Trophoblast cell (in vitro differentiated cells and primary cell): Measurements from ENCODE around the gene ADI1.

ENCODE experiments used
- DNase-seq, 2 donors: peaks; one replicate each; pipeline ENCODE4 v3.0.0-alpha.2; 2016
- H2AFZ ChIP-seq: 2 replicates; pipeline ENCODE4 v1.6.1; 2013; ENCODE audit warnings: low read length, moderate library complexity, mild to moderate bottlenecking; ENCODE audit not compliant: insufficient read depth, poor library complexity
- H2AK5ac ChIP-seq: 2 replicates; pipeline ENCODE4 v1.6.1; 2013; ENCODE audit warnings: mild to moderate bottlenecking, low read length
- H2BK120ac ChIP-seq: 2 replicates; pipeline ENCODE4 v1.6.1; 2013; ENCODE audit warnings: low read length, mild to moderate bottlenecking, moderate library complexity; ENCODE audit not compliant: insufficient read depth, poor library complexity
- H2BK12ac ChIP-seq: 2 replicates; pipeline ENCODE4 v1.6.1; 2013; ENCODE audit warnings: mild to moderate bottlenecking, low read length, moderate library complexity
- H2BK5ac ChIP-seq: 2 replicates; pipeline ENCODE4 v1.6.1; 2013; ENCODE audit warnings: low read length, low read depth, moderate library complexity, mild to moderate bottlenecking; ENCODE audit not compliant: poor library complexity
- H3K14ac ChIP-seq: 2 replicates; pipeline ENCODE4 v1.6.1; 2013; ENCODE audit warnings: mild to moderate bottlenecking, low read length
- H3K18ac ChIP-seq: 2 replicates; pipeline ENCODE4 v1.6.1; 2013; ENCODE audit warnings: mild to moderate bottlenecking, low read length
- H3K23ac ChIP-seq: 2 replicates; pipeline ENCODE4 v1.6.1; 2013; ENCODE audit warnings: low read length
- H3K27ac ChIP-seq: 2 replicates; pipeline ENCODE4 v1.5.1; 2013; ENCODE audit warnings: low read depth, mild to moderate bottlenecking, inconsistent platforms, low read length, moderate library complexity
- H3K27me3 ChIP-seq: 2 replicates; pipeline ENCODE4 v1.6.1; 2013; ENCODE audit warnings: inconsistent platforms, mild to moderate bottlenecking, low read length, moderate library complexity; ENCODE audit not compliant: insufficient read depth
- H3K36me3 ChIP-seq, 2 experiments: 1 replicate in 1 of 2; 2 replicates in 1 of 2; pipeline ENCODE4 v1.6.1; 2013; ENCODE audit warnings: low read length in 2 of 2, mild to moderate bottlenecking in 2 of 2, moderate library complexity in 1 of 2; ENCODE audit not compliant: insufficient read depth in 2 of 2, control insufficient read depth in 1 of 2
- H3K4ac ChIP-seq: 2 replicates; pipeline ENCODE4 v1.6.1; 2013; ENCODE audit warnings: low read depth, mild to moderate bottlenecking, low read length, moderate library complexity
- H3K4me1 ChIP-seq, 2 experiments: 1 replicate in 1 of 2; 2 replicates in 1 of 2; pipeline ENCODE4 v1.6.1; 2013; ENCODE audit warnings: low read length in 2 of 2, mild to moderate bottlenecking in 2 of 2, moderate library complexity in 1 of 2; ENCODE audit not compliant: insufficient read depth in 2 of 2, control insufficient read depth in 1 of 2
- H3K4me2 ChIP-seq: 2 replicates; pipeline ENCODE4 v1.6.1; 2013; ENCODE audit warnings: inconsistent platforms, mild to moderate bottlenecking, low read length, moderate library complexity
- H3K4me3 ChIP-seq: 2 replicates; pipeline ENCODE4 v1.5.1; 2013; ENCODE audit warnings: mild to moderate bottlenecking, low read depth, low read length, inconsistent platforms
- H3K79me1 ChIP-seq: one replicate; pipeline ENCODE4 v1.6.1; 2013; ENCODE audit warnings: low read length
- H3K79me2 ChIP-seq: 2 replicates; pipeline ENCODE4 v1.6.1; 2013; ENCODE audit warnings: low read length, mild to moderate bottlenecking; ENCODE audit not compliant: control insufficient read depth, insufficient read depth, poor library complexity
- H3K9ac ChIP-seq: 2 replicates; pipeline ENCODE4 v1.6.1; 2013; ENCODE audit warnings: mild to moderate bottlenecking, low read length
- H3K9me3 ChIP-seq: 2 replicates; pipeline ENCODE4 v1.6.1; 2013; ENCODE audit warnings: low read depth, mild to moderate bottlenecking, control low read depth, inconsistent platforms, low read length; ENCODE audit not compliant: insufficient read depth
- H4K12ac ChIP-seq: 2 replicates; pipeline ENCODE4 v1.6.1; 2013; ENCODE audit warnings: low read depth, mild to moderate bottlenecking, low read length, moderate library complexity
- H4K8ac ChIP-seq: 2 replicates; pipeline ENCODE4 v1.6.1; 2013; ENCODE audit warnings: low read depth, mild to moderate bottlenecking, low read length, moderate library complexity
- H4K91ac ChIP-seq: one replicate; pipeline ENCODE4 v1.6.1; 2013; ENCODE audit warnings: low read depth, mild to moderate bottlenecking, low read length, moderate library complexity
- WGBS: extraction: QIAGEN DNeasy Blood & Tissue Kit; methylation state at CpG from one replicate; pipeline ENCODE4 v1.1.7; 2013; ENCODE audit warnings: missing lambda C conversion rate; ENCODE audit not compliant: insufficient read length, insufficient coverage; ENCODE audit errors: extremely low coverage; 5-methylcytosine and 5-hydroxymethylcytosine counted together

ADI1 gene

GRCh38 chr2:3487028-3487425 lies 32.3 kb downstream of the ADI1 start:
- WGBS: no CpG with 5 or more reads among the region's 9 CpGs

GRCh38 chr2:3486047-3487027 lies 33.0 kb downstream of the ADI1 start:
- H3K9ac ChIP-seq: no peak overlapping the region
- no peak overlapping the region for H3K4me2 ChIP-seq
- no peak overlapping the region for H3K4ac ChIP-seq
- H2BK120ac ChIP-seq: no peak overlapping the region
- H3K27me3 ChIP-seq: no peaks in the 10 kb centered on the region
- H3K18ac ChIP-seq: no peak overlapping the region
- no peaks in the 10 kb centered on the region for H3K79me1 ChIP-seq
- no peak overlapping the region for H2AFZ ChIP-seq
- no peak for DNase-seq
- no peak overlapping the region for H4K8ac ChIP-seq
- H3K36me3 ChIP-seq: peaks cover 10 to 11% of the 10 kb centered on the region in 2 experiments
- no peak overlapping the region for H3K27ac ChIP-seq
- H3K4me3 ChIP-seq: no peak overlapping the region
- no peak overlapping the region for H4K12ac ChIP-seq
- H2BK12ac ChIP-seq: no peak overlapping the region
- H3K23ac ChIP-seq: no peak overlapping the region
- H2BK5ac ChIP-seq: no peak overlapping the region
- WGBS: no CpG with 5 or more reads among the region's 29 CpGs
- H3K79me2 ChIP-seq: no peaks in the 10 kb centered on the region
- no peak overlapping the region for H2AK5ac ChIP-seq
- H3K4me1 ChIP-seq: no peaks in the 10 kb centered on the region
- peaks cover 13% of the 10 kb centered on the region for H3K9me3 ChIP-seq
- no peak overlapping the region for H3K14ac ChIP-seq
- H4K91ac ChIP-seq: no peak overlapping the region

More at GRCh38 chr2:3487028-3487425, 32.3 kb downstream of the ADI1 start:
- Histone ChIP-seq H2AK5ac (no peak overlapping the region), H2BK5ac (no peak overlapping the region), H3K79me2 (no peaks in the 10 kb centered on the region), H4K8ac (no peak overlapping the region), H3K36me3 (peaks cover 7 to 11% of the 10 kb centered on the region in 2 experiments), H3K4me1 (no peaks in the 10 kb centered on the region), H3K4me3 (no peak overlapping the region), H4K12ac (no peak overlapping the region), H3K27me3 (no peaks in the 10 kb centered on the region), H3K27ac (no peak overlapping the region), H3K4ac (no peak overlapping the region), H3K9me3 (peaks cover 13% of the 10 kb centered on the region), H3K4me2 (no peak overlapping the region), H3K18ac (no peak overlapping the region), H2BK120ac (no peak overlapping the region), H2BK12ac (no peak overlapping the region), H3K14ac (no peak overlapping the region), H3K23ac (no peak overlapping the region), H4K91ac (no peak overlapping the region), H2AFZ (no peak overlapping the region), H3K79me1 (no peaks in the 10 kb centered on the region), H3K9ac (no peak overlapping the region)
- DNase-seq: no peak

DNA sequence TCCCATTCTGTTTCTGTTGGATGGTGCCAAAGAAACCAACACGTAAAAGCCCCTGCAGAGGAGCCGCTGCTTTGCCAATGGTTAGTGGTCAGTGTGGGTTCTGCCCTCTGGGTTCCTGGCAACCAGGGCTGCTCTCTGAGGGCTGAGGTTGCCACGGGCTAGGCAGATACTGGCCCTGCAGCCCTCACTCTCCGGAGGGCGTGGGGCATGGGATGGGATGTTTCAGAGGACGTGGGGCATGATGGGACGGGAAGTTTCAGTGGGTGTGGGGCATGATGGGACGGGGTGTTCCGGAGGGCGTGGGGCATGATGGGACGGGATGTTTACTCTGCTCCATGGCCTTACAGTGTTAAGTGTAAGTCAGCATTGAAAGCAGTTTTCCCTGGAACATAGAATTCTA lies 34.2 kb downstream of the ADI1 start:
- H3K36me3 ChIP-seq: peaks cover 10 to 11% of the 10 kb centered on the region in 2 experiments
- H4K8ac ChIP-seq: no peak overlapping the region

DNA sequence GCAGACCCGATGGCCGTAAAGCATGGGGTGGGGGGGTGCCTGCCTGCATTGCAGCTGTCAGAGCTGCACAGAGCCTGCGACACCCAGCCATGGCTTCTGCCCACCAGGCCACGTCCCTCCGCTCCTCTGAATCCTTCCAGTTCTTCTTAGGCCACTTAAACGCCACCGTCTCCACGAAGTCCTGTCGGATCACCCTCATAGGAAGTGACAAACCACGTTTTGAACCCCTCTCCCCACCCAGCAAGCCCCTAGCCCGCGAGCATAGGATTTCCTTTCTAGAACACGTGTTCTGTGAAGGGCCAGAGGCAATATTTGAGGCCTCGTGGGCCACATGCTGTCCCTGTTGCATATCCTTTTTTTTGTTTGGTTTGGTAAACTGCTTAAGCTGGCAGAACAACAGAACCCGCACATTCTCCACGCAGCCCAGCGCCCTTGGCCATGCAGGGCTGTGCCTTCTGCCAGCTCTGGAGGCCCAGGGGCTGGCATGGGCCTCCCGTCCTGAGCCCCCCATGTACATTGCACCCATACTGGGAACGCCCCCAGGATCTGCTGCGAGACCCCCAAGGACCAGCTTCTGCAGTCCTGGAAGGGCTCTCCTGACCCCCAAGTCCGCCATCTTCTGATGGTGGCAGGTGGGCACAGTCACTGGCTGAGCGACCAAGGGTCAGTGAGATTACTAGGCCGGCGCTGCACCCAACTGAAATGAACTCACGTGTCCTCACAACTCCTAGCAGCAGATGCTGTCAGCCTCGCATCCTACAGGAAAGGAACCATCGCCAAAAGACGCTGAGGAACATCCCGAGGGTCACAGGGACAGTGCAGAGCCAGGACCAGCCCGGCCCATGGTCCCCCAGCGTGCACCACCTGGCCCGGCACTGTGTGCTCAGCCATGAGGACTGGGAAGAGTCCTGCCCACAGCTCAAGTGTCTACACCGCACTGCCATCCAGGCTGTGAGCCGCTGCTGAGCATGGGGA lies 35.1 kb downstream of the ADI1 start:
- no peak for DNase-seq
- H2BK120ac ChIP-seq: no peak overlapping the region
- H3K9ac ChIP-seq: no peak overlapping the region
- H3K79me2 ChIP-seq: no peaks in the 10 kb centered on the region
- no peak overlapping the region for H3K4me3 ChIP-seq
- no peak overlapping the region for H3K23ac ChIP-seq
- H2AFZ ChIP-seq: no peak overlapping the region
- H3K4me2 ChIP-seq: no peak overlapping the region
- no peak overlapping the region for H3K4ac ChIP-seq
- no peak overlapping the region for H4K8ac ChIP-seq
- H3K36me3 ChIP-seq: peaks cover 17% of the 10 kb centered on the region in 2 experiments
- no peak overlapping the region for H3K14ac ChIP-seq
- no peaks in the 10 kb centered on the region for H3K27me3 ChIP-seq
- H3K9me3 ChIP-seq: peaks cover 12% of the 10 kb centered on the region
- no peaks in the 10 kb centered on the region for H3K79me1 ChIP-seq
- H2BK12ac ChIP-seq: no peak overlapping the region
- no peak overlapping the region for H2AK5ac ChIP-seq
- no peak overlapping the region for H3K18ac ChIP-seq
- no CpG with 5 or more reads among the region's 34 CpGs for WGBS
- no peak overlapping the region for H4K12ac ChIP-seq
- H3K27ac ChIP-seq: no peak overlapping the region
- no peaks in the 10 kb centered on the region for H3K4me1 ChIP-seq
- H2BK5ac ChIP-seq: no peak overlapping the region
- H4K91ac ChIP-seq: no peak overlapping the region

More for the DNA sequence above, 34.2 kb downstream of the ADI1 start:
- Histone ChIP-seq H4K12ac (no peak overlapping the region), H3K9me3 (peaks cover 13% of the 10 kb centered on the region), H2BK12ac (no peak overlapping the region), H3K79me2 (no peaks in the 10 kb centered on the region), H2AK5ac (no peak overlapping the region), H3K9ac (no peak overlapping the region), H3K4me3 (no peak overlapping the region), H3K18ac (no peak overlapping the region), H3K23ac (no peak overlapping the region), H2AFZ (no peak overlapping the region), H3K27ac (no peak overlapping the region), H3K14ac (no peak overlapping the region), H3K4ac (no peak overlapping the region), H3K27me3 (no peaks in the 10 kb centered on the region), H3K79me1 (no peaks in the 10 kb centered on the region), H4K91ac (no peak overlapping the region), H3K4me1 (no peaks in the 10 kb centered on the region), H2BK120ac (no peak overlapping the region), H3K4me2 (no peak overlapping the region), H2BK5ac (no peak overlapping the region)
- no peak for DNase-seq
- WGBS: no CpG with 5 or more reads among the region's 11 CpGs
